CMK (cell line): Measurements from ENCODE around the gene PCNT.
"Not testable (repeated sequence)": the region's sequence is repeated elsewhere in the genome, so short reads cannot be mapped to it uniquely, and the experiment has no call there.

ENCODE experiments used
- DNase-seq: peaks from one replicate; pipeline ENCODE4 v3.0.0-alpha.2; 2010; ENCODE audit warnings: low read depth

PCNT gene

GRCh38 chr21:46357335-46357604 lies 33.3 kb downstream of the PCNT start:
- DNase-seq = no peak

DNA sequence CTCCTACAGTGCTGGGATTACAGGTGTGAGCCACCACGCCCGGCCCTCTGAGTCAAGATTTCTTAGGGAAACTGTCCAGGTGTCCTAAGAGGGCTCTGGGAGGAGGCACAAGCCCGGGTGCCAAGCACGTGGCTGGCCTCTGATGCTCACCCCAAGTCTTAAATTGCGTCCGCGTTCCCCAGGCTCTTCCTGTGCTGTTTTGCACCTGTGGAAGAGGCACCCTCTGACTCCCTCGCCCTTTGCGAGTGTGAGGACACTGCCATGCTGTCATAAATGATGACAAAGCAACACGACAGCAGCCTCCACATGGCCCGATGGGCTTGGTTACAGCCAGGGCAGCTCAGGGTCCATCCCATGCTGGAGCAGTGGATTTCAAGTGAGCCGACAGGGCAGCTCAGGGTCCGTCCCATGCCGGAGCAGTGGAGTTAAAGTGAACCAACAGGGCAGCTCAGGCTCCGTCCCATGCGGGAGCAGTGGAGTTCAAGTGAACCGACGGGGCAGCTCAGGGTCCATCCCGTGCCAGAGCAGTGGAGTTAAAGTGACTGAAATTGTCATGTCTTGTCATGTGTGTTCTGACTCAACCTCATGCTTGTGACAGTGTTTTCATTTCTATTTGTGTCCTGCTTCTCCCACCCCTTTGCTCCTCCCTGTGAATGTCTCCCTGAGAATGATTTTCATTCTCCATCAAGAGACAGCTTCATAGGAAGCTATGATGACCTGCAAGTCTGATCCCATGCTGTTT lies 33.9 kb downstream of the PCNT start:
- no peak for DNase-seq

GRCh38 chr21:46361176-46361575 lies 37.2 kb downstream of the PCNT start:
- no peak for DNase-seq

GRCh38 chr21:46361935-46362334 lies 38.0 kb downstream of the PCNT start:
- no peak for DNase-seq

- DNase-seq = no peak
Observed at GRCh38 chr21:46362946-46363345, 39.0 kb downstream of the PCNT start.

DNA sequence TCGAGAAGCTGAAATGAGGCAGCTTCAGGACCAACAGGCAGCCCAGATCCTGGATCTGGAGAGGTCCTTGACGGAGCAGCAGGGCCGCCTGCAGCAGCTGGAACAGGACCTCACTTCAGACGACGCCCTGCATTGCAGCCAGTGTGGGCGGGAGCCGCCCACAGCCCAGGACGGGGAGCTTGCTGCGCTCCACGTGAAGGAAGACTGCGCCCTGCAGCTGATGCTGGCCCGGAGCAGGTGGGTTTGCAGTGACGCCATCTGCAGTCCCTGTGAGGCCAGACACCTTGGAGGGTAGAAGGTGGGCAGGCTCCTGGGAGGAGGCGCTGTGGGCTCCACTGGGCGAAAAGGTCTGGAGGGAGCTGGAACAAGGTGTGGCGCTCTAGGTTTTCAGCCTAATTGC lies 39.7 kb downstream of the PCNT start:
- DNase-seq = no peak

GRCh38 chr21:46366091-46366490 lies 42.1 kb downstream of the PCNT start:
- DNase-seq = no peak

DNA sequence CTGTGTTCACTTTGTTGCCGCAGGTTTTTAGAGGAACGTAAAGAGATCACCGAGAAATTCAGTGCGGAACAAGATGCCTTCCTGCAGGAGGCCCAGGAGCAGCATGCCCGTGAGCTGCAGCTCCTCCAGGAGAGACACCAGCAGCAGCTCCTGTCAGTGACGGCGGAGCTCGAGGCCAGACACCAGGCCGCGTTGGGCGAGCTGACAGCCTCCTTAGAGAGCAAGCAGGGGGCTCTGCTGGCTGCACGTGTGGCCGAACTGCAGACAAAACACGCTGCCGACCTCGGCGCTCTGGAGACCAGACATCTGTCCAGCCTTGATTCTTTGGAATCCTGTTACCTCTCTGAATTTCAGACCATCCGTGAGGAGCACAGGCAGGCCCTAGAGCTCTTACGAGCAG lies 42.6 kb downstream of the PCNT start:
- no peak for DNase-seq

GRCh38 chr21:46366966-46367365 lies 43.0 kb downstream of the PCNT start:
- DNase-seq = no peak

GRCh38 chr21:46368533-46369285 lies 44.8 kb downstream of the PCNT start:
- DNase-seq = no peak

- peak; percentile 52 for DNase-seq
Observed at GRCh38 chr21:46369520-46370235, 45.7 kb downstream of the PCNT start.

- no peak for DNase-seq
Observed at GRCh38 chr21:46371204-46372013, 47.5 kb downstream of the PCNT start.

GRCh38 chr21:46372014-46372485 lies 48.1 kb downstream of the PCNT start:
- no peak for DNase-seq

DNA sequence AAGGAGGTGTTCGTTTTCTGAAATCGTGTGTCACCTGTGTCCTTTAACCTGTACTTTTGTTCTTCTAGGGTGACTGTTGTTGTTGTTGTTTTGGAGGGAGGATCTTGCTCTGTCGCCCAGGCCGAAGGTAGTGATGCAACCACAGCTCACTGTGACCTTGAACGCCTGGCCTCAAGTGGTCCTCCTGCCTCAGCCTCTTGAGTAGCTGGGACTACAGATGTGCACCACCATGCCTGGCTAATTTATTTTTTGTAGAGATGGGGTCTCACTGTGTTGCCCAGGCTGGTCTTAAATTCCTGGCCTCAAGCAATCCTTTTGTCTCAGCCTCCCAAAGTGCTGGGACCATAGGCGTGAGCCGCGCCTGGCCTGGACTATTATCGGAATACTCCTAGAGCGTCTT lies 49.0 kb downstream of the PCNT start:
- not testable (repeated sequence) for DNase-seq

DNA sequence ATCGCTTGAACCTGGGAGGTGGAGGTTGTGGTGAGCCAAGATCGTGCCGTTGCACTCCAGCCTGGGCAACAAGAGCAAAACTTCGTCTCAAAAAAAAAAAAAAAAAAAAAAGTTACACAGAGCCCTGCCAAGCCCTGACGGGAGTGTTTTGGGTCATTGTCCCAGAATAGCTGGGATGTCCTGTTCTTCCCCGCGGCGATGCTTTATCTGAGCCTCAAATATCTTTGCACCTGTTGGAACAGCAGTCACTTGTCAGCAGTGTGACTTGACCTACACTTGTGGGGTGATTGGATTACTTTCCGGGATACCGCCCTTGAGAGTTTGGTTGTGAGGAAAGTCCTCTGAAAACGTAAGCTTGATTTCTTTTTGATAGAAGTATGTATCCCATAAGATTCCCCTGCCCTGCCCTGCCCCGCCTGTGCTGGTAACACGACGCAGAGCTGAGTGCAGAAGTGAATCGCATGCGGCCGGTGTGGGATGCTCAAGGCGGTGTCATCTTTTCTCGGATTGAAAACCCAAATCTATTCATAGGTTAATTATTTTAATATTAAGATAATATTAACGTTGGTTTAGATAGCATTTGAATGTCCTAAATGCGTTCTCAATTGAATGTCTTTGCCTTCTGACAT lies 50.9 kb downstream of the PCNT start:
- DNase-seq = no peak

DNA sequence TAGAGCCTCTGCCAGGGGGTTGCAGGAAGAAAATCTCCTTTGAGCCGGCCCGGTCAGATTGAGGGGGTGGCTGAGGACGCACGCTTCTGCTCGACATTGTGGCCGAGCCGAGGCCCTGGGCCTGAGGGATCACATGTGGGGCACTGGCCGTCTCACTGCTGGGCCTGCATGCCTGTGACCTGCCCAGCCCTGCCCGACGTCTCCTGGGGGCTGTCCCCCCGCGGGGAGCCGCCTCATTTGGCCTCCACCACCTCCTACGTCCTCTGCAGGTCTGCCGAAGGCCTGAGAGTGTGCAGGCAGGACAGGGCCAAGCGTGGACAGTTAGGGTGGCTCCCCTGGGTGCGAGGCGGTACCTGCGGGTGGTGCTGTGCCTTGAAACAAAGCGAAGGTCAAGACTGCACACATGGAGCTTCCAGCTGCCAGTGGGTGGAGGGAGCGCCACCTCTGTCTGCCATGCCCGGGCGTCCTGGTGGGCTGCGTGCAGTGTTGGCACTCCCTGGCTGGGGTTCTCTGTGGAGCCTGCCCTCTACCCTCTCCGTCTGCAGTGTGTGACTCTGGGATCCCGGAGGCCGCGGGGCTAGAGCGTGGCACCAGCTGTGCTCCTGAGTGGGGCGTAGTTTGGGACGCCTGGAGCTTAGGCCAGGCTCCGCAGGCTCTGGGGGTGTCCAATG lies 51.7 kb downstream of the PCNT start:
- no peak for DNase-seq

DNA sequence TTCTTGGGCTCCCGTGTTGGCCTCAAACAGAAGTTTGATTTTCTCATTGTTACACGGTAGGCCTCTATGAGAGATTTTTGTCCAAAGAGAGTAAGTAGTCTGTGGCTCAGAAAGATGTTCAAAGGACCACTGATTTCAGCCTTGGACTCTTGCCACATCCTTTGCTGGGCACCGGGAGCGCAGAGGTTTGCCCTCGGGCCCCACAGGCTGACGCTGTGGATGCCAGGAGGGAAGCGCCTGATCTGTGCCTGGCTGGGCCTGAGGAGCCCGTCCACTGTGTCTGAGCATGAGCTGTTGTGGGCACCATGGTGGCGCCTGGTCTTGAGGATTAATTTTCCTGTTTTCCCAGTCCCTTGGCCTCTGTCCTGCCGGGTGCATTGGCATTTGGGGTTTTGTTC lies 52.3 kb downstream of the PCNT start:
- DNase-seq = no peak

DNA sequence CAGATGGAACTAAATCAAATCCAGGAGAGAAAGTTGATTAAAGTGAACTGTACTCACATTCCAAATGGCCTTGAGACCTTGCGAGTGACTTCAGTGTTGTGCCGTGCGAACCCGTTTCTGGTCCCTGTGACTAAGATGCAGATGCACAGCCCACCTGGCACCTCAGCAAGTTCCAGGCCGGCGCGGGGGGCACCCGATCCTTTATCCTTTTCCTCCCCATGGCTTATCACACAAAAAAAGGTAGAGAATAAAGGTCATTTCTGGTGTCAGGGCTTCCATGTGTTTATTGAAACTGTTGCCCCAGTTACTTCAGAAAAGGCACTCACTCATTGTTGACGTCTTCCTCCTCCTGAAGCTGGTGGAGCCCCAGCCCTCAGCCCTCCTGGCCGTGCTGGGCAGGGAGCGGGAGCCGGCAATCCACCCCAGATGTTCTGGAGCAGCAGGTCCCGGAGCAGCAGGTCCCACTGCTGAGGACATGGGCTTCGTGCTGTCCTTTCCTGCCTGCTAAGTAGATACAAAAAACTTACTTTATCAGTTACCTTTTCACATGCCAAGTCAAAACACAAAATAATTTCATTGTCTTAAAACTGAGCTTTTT lies 53.0 kb downstream of the PCNT start:
- DNase-seq = no peak

DNA sequence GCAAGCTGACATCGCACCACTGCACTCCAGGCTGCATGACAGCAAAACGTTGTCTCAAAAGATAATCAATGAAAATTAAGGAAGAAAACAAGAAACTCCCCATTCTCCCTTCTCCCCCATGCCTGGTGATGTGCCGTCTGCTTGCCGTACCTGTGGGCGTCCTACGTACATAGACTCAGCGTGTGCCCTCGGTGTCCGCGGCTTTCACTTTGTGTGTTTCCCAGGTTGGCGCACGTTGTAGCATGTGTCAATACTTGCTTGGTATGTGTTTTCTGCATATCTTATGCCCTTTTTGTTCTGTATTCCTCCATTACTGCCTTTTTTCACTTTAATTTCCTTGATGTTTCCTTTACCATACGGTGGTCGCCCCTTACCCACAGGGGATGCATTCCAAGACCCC lies 53.8 kb downstream of the PCNT start:
- DNase-seq = no peak

GRCh38 chr21:46379105-46379504 lies 55.1 kb downstream of the PCNT start:
- no peak for DNase-seq

GRCh38 chr21:46379691-46380090 lies 55.7 kb downstream of the PCNT start:
- no peak for DNase-seq
